Right atrium auricular region (tissue), 2 donors: ENCODE data around the gene G6PD. TPM values are rescaled to one million over a fixed set of nuclear protein-coding genes. Genes with fewer than 3 reads are reported as not detected.
"Not testable (repeated sequence)": the region's sequence is repeated elsewhere in the genome, so short reads cannot be mapped to it uniquely, and the experiment has no call there.

ENCODE experiments used
- DNase-seq: peaks from one replicate; pipeline ENCODE4 v3.0.0-alpha.2; 2019; ENCODE audit warnings: low spot score
- H3K27ac ChIP-seq, 2 donors: fragments of 200-600 bp; sonication (generic); 1 replicate in 1 of 2; 2 replicates in 1 of 2; pipeline ENCODE4 v1.5.1; 2016 to 2019
- H3K27me3 ChIP-seq, 2 donors: fragments of 200-600 bp; sonication (generic); one replicate each; pipeline versions ENCODE4 v1.5.1 to v1.6.0; 2017 to 2019
- H3K36me3 ChIP-seq: fragments of 200-600 bp; sonication (generic); one replicate; pipeline ENCODE4 v1.5.1; 2016
- H3K4me1 ChIP-seq, 2 donors: fragments of 200-600 bp; sonication (generic); one replicate each; pipeline versions ENCODE4 v1.5.1 to v1.6.0; 2017 to 2019
- H3K4me3 ChIP-seq, 2 donors: fragments of 200-600 bp; sonication (generic); 1 replicate in 1 of 2; 2 replicates in 1 of 2; pipeline ENCODE4 v1.5.1; 2017 to 2019; ENCODE audit warnings: mild to moderate bottlenecking in 1 of 2, moderate library complexity in 1 of 2
- H3K9me3 ChIP-seq, 2 donors: fragments of 200-600 bp; sonication (generic); one replicate each; pipeline ENCODE4 v1.5.1; 2019
- total RNA-seq, 2 donors: library from RNA; depleted of rRNA; stranded (reverse); fragments of >200 nt; gene quantifications; one replicate each; pipeline ENCODE4 v1.1.0, GENCODE V29; 2016
- TF ChIP-seq, protein P1 (sequence below), 2 donors: fragments of 200-600 bp; sonication (generic); IDR thresholded peaks; one replicate each; pipeline ENCODE4 v1.5.1; 2019; ENCODE audit warnings: antibody characterized with exemption in 2 of 2

G6PD gene
- total RNA-seq, 2 donors from 2014 or later, result 14.9 to 42.2 TPM

DNA sequence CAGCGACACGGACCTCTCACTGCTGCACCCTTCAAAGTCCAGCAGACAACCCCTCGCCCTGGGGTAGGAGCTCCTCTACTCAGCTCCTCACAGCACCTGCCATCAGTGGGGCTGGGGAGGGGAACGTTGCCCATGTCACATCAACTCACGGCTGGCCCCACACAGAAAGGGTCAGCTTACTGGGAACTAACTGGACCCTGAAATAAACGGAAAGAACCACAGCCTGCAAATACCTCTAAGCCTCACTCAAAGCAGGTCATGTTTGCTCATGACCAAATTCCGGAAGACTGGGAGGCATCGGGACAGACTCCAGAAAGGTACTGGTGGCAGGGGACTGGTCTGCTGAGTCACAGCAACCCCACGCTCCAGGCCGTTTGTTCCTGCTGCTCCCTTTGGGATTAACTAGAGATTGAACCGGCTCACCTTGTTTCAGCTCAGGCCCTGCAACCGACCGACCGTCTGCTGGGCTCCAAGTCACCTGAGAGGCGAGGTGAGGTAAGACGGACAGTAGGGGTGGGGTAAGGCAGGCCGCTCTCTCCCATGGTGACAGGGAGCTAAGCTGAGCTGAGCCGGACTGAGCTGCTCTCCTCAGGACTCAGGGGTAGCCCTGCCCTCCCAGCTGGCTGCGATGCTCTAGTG is 5.6 kb downstream of the G6PD start:
- TF ChIP-seq, protein P1, sequence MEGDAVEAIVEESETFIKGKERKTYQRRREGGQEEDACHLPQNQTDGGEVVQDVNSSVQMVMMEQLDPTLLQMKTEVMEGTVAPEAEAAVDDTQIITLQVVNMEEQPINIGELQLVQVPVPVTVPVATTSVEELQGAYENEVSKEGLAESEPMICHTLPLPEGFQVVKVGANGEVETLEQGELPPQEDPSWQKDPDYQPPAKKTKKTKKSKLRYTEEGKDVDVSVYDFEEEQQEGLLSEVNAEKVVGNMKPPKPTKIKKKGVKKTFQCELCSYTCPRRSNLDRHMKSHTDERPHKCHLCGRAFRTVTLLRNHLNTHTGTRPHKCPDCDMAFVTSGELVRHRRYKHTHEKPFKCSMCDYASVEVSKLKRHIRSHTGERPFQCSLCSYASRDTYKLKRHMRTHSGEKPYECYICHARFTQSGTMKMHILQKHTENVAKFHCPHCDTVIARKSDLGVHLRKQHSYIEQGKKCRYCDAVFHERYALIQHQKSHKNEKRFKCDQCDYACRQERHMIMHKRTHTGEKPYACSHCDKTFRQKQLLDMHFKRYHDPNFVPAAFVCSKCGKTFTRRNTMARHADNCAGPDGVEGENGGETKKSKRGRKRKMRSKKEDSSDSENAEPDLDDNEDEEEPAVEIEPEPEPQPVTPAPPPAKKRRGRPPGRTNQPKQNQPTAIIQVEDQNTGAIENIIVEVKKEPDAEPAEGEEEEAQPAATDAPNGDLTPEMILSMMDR (IDR thresholded peaks at IDR 0.05), result no peak
- Histone ChIP-seq H3K9me3 (no peaks in the 10 kb centered on the region), H3K27ac (peak overlapping the region; percentile 76 to 88), H3K4me3 (no peak overlapping the region), H3K27me3 (no peaks in the 10 kb centered on the region), H3K4me1 (peaks cover 0 to 33% of the 10 kb centered on the region in 2 donors), H3K36me3 (no peaks in the 10 kb centered on the region)
- no peak for DNase-seq

DNA sequence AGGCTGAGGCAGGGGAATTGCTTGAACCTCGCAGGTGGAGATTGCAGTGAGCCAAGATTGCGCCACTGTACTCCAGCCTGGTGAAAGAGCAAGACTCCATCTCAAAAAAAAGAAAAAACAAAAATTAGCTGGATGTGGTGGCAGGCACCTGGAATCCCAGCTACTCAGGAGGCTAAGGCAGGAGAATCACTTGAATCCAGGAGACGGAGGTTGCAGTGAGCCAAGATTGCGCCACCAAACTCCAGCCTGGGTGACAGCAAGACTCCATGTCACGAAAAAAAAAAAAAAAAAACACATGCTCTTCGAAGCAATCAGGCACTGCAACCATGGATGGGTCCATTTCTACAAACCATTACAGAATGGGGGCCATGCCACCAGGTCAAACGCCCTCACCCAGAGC is 6.3 kb downstream of the G6PD start:
- H3K4me1 ChIP-seq, result peaks cover 0 to 30% of the 10 kb centered on the region in 2 donors
- peak overlapping the region; percentile 76 to 88 for H3K27ac ChIP-seq

DNA sequence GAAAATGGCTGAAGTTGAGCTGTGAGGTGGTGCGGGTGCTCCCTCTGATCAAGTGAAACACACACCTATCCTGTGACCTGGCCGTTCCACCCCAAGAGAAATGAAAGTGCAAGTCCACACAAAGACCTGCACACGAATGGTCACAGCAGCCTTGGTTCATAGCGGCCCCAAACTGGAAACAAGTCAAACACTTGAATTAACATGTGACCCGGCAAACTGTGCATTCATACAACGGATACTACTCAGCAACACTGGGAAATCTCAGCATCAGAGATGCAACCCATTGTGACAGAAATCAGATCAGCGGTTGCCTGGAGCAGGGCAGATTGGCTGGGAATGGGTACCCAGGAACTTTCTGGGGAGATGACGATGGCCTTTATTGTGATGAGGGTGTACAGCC is 7.6 kb downstream of the G6PD start:
- DNase-seq, result no peak
- Histone ChIP-seq H3K27ac (no peak overlapping the region), H3K4me1 (peaks cover 0 to 35% of the 10 kb centered on the region in 2 donors), H3K4me3 (no peak overlapping the region), H3K9me3 (no peaks in the 10 kb centered on the region), H3K36me3 (peaks cover 10% of the 10 kb centered on the region), H3K27me3 (no peaks in the 10 kb centered on the region)
- TF ChIP-seq, protein P1 (IDR thresholded peaks at IDR 0.05), result no peak

More for the DNA sequence above, 6.3 kb downstream of the G6PD start:
- not testable (repeated sequence) for H3K9me3 ChIP-seq, H3K36me3 ChIP-seq, H3K4me3 ChIP-seq, DNase-seq, H3K27me3 ChIP-seq

DNA sequence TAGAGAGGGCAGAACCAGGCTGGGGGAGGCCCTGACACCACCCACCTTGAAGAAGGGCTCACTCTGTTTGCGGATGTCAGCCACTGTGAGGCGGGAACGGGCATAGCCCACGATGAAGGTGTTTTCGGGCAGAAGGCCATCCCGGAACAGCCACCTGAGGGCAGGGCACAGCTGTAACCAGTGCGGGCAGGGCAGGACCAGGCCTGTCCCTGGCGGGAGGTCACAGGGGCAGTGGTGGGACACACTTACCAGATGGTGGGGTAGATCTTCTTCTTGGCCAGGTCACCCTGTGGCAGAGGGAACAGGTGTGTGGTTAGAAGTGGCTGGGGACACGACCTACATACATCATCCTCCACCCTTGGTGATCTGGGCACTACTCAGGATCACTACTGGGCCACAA is 10.8 kb downstream of the G6PD start:
- no peak for DNase-seq
- no peaks in the 10 kb centered on the region for H3K9me3 ChIP-seq
- H3K27ac ChIP-seq, result no peak overlapping the region
- TF ChIP-seq, protein P1 (IDR thresholded peaks at IDR 0.05), result no peak
- H3K27me3 ChIP-seq, result no peaks in the 10 kb centered on the region
- no peak overlapping the region for H3K4me3 ChIP-seq
- H3K4me1 ChIP-seq, result peaks cover 0 to 7% of the 10 kb centered on the region in 2 donors
- H3K36me3 ChIP-seq, result peaks cover 10% of the 10 kb centered on the region

DNA sequence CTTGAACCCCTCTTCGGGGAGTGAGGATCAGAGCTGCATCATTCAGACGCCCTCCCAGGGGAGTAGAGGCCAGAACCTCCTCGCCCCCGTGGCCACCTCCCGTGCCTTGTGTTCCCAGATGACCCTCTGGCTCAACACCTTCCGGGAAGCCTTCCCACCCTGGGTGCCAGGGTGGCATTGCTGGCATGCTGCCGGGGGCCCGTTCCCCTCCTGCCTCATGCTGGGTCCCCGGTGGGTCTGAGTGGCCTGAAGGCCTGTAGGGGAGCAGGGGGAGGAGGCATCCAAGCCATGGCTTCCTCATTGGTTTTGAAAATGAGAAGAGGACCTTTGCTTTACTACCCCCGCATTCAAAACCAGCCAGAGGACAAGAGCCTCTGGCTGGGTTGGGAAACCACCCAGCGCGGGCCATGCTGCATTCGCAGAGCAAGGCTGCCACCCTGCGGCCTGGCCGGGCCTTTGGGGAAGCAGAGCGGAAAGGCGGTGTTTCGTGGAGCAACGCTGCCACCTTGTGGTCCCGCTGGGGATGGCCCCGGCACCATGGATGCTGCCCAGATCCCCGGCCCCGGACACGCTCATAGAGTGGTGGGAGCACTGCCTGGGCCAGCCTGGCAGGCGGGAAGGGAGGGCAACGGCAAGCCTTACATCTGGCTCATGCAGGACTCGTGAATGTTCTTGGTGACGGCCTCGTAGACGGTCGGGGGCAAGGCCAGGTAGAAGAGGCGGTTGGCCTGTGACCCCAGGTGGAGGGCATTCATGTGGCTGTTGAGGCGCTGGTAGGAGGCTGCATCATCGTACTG is 11.9 kb downstream of the G6PD start:
- TF ChIP-seq, protein P1 (IDR thresholded peaks at IDR 0.05), result peak; percentile 96 to 100
- peak; percentile 90 for DNase-seq

DNA sequence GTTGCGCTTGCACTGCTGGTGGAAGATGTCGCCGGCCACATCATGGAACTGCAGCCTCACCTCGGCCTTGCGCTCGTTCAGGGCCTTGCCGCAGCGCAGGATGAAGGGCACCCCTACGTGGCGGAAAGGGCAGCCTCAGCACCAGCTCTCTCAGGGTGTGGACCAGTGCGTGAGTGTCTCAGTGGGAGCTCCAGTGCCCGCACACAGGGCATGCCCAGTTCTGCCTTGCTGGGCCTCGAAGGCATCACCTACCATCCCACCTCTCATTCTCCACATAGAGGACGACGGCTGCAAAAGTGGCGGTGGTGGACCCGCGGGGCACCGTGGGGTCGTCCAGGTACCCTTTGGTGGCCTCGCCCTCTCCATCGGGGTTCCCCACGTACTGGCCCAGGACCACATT is 14.0 kb downstream of the G6PD start:
- no peak overlapping the region for H3K4me3 ChIP-seq
- no peaks in the 10 kb centered on the region for H3K9me3 ChIP-seq
- TF ChIP-seq, protein P1 (IDR thresholded peaks at IDR 0.05), result no peak
- H3K36me3 ChIP-seq, result peaks cover 10% of the 10 kb centered on the region
- no peak overlapping the region for H3K27ac ChIP-seq
- H3K4me1 ChIP-seq, result peaks cover 0 to 6% of the 10 kb centered on the region in 2 donors
- H3K27me3 ChIP-seq, result no peaks in the 10 kb centered on the region
- DNase-seq, result no peak

More for the DNA sequence above, 11.9 kb downstream of the G6PD start:
- peaks cover 10% of the 10 kb centered on the region for H3K36me3 ChIP-seq
- H3K4me1 ChIP-seq, result peaks cover 0 to 6% of the 10 kb centered on the region in 2 donors
- H3K27me3 ChIP-seq, result no peaks in the 10 kb centered on the region
- peak overlapping the region; percentile 49 to 55 for H3K27ac ChIP-seq
- no peak overlapping the region for H3K4me3 ChIP-seq
- no peaks in the 10 kb centered on the region for H3K9me3 ChIP-seq
